ENCODE data around the gene GNAO1. TPM values are rescaled to one million over a fixed set of nuclear protein-coding genes. Genes with fewer than 3 reads are reported as not detected.

Gene GNAO1
- total and polyA plus RNA-seq, 2 of the 13 experiments (the other 11 are each of a cell fraction or from before 2014, with no cell fraction given), result not detected

GRCh38 chr16:56190048-56190676, 1.1 kb upstream of the GNAO1 start:
- peak overlapping the region in 2 of 3 experiments; percentile 41 to 70; a peak in 2 of 6 replicates for H3K4me3 ChIP-seq (replicated peaks in 1 of 3; ENCODE audit: insufficient read depth in 1 of 3, low read depth in 2 of 3, low read length in 3 of 3)
- in situ Hi-C loops (cut with HindIII; ENCODE audit: extremely low pct_ligation_motif_present, low pct_unique_long_range_greater_than_20kb) (no loop called here), intact Hi-C loops (cut with micrococcal nuclease; ENCODE audit: unreplicated experiment) (no loop called here)
- 12% methylated on average over 18 of the region's 18 CpGs for WGBS (ENCODE audit: low lambda C conversion rate)
- H3K4me1 ChIP-seq (ENCODE audit: insufficient read depth, low read length), result no peaks in the 10 kb centered on the region
- H3K27ac ChIP-seq (ENCODE audit: extremely low read length, insufficient read depth, low read length), result no peak overlapping the region
- H3K9me3 ChIP-seq (ENCODE audit: low read length), result no peaks in the 10 kb centered on the region
- ATAC-seq (no peak), FAIRE-seq (no peak), DNase-seq (ENCODE audit: low spot score) (no peak)
- H3K27me3 ChIP-seq (ENCODE audit: control insufficient read depth in 1 of 2, insufficient read depth in 2 of 2, low read length in 2 of 2), result peaks cover 16 to 53% of the 10 kb centered on the region in 2 experiments
- CTCF ChIA-PET (ENCODE audit: low intra/inter-chr PET ratio, low total read pairs), result no interaction called here
- no peak overlapping the region for H2AFZ ChIP-seq (ENCODE audit: low read length)
- peak overlapping the region; percentile 62 for H3K4me2 ChIP-seq (ENCODE audit: low read depth, low read length)
- no peak for TF ChIP-seq GTF2F1 (IDR thresholded peaks at IDR 0.05; ENCODE audit: low read length)
- no peak for TF ChIP-seq ZSCAN31 (CRISPR knock-in tag; IDR thresholded peaks at IDR 0.05; ENCODE audit: low read depth)
- TF ChIP-seq HNRNPK (IDR thresholded peaks at IDR 0.05; ENCODE audit: low read depth, low read length, poor library complexity, severe bottlenecking), result no peak
- TF ChIP-seq ZFAT (CRISPR knock-in tag; conservative IDR thresholded peaks at IDR 0.05), result no peak
- TF ChIP-seq ZNF256 (CRISPR knock-in tag; conservative IDR thresholded peaks at IDR 0.05), result no peak
- no peak for TF ChIP-seq ZNF615 (CRISPR knock-in tag; IDR thresholded peaks at IDR 0.05; ENCODE audit: borderline replicate concordance)
- TF ChIP-seq FIP1L1 (IDR thresholded peaks at IDR 0.05; ENCODE audit: borderline replicate concordance, insufficient read depth, low read depth, low read length), result no peak
- TF ChIP-seq ZNF552 (CRISPR knock-in tag; IDR thresholded peaks at IDR 0.05; ENCODE audit: borderline replicate concordance), result no peak
- no peak for TF ChIP-seq ZFP36L1 (CRISPR knock-in tag; IDR thresholded peaks at IDR 0.05)
- TF ChIP-seq, protein P1, sequence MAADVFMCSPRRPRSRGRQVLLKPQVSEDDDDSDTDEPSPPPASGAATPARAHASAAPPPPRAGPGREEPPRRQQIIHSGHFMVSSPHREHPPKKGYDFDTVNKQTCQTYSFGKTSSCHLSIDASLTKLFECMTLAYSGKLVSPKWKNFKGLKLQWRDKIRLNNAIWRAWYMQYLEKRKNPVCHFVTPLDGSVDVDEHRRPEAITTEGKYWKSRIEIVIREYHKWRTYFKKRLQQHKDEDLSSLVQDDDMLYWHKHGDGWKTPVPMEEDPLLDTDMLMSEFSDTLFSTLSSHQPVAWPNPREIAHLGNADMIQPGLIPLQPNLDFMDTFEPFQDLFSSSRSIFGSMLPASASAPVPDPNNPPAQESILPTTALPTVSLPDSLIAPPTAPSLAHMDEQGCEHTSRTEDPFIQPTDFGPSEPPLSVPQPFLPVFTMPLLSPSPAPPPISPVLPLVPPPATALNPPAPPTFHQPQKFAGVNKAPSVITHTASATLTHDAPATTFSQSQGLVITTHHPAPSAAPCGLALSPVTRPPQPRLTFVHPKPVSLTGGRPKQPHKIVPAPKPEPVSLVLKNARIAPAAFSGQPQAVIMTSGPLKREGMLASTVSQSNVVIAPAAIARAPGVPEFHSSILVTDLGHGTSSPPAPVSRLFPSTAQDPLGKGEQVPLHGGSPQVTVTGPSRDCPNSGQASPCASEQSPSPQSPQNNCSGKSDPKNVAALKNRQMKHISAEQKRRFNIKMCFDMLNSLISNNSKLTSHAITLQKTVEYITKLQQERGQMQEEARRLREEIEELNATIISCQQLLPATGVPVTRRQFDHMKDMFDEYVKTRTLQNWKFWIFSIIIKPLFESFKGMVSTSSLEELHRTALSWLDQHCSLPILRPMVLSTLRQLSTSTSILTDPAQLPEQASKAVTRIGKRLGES (CRISPR knock-in tag; IDR thresholded peaks at IDR 0.05; ENCODE audit: borderline replicate concordance), result no peak
- TF ChIP-seq ZNF546 (CRISPR knock-in tag; conservative IDR thresholded peaks at IDR 0.05), result no peak
- peak; percentile 88 for TF ChIP-seq CBX2 (IDR thresholded peaks at IDR 0.05; ENCODE audit: low read depth, low read length)
- no peak for TF ChIP-seq CBX2 (CRISPR knock-in tag; IDR thresholded peaks at IDR 0.05; ENCODE audit: low read depth)
- TF ChIP-seq ZNF777 (CRISPR knock-in tag; IDR thresholded peaks at IDR 0.05), result peak; percentile 42; the same call in 1 of the 2 replicates
- no peak for TF ChIP-seq ZNF260 (CRISPR knock-in tag; IDR thresholded peaks at IDR 0.05; ENCODE audit: borderline replicate concordance, low read depth)
- no peak for TF ChIP-seq RCOR2 (CRISPR knock-in tag; IDR thresholded peaks at IDR 0.05)
- no peak for TF ChIP-seq REPIN1 (CRISPR knock-in tag; IDR thresholded peaks at IDR 0.05; ENCODE audit: borderline replicate concordance, low read depth)
- peak; percentile 97 for TF ChIP-seq EZH2 (conservative IDR thresholded peaks at IDR 0.05; ENCODE audit: low read depth, low read length)
- TF ChIP-seq ZNF430 (CRISPR knock-in tag; IDR thresholded peaks at IDR 0.05), result no peak
- TF ChIP-seq, protein P2, sequence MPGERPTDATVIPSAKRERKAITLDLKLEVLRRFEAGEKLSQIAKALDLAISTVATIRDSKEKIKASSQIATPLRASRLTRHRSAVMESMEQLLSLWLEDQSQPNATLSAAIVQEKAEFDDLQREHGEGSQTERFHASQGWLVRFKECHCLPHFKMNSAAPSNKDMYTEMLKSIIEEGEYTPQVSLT (CRISPR knock-in tag; IDR thresholded peaks at IDR 0.05; ENCODE audit: borderline replicate concordance, low read depth), result no peak
- H3K79me2 ChIP-seq (ENCODE audit: insufficient read depth, low read length), result no peaks in the 10 kb centered on the region
- H3K36me3 ChIP-seq (replicated peaks in 1 of 2; ENCODE audit: control insufficient read depth in 1 of 2, insufficient read depth in 2 of 2, low read length in 2 of 2), result no peaks in the 10 kb centered on the region
- no peaks in the 10 kb centered on the region for H4K20me1 ChIP-seq (ENCODE audit: insufficient read depth, low read length)
- BruUV-seq (replicated peaks), result no TSS peak
- H3K9ac ChIP-seq (ENCODE audit: insufficient read depth, low read depth, low read length), result no peak overlapping the region
- POLR2A ChIA-PET, result no interaction called here

All from HepG2 (cell line).